ENCODE results near the gene F2RL2.

The F2RL2 gene

GRCh38 chr5:76622973-76623596 is at the start of gene F2RL2:
Gene F2RL2, minus strand, starts transcription at chr5:76623403. Its CDS starts 173 bp downstream, at chr5:76623230.
- no peak within 1 kb of the TSS for H3K4me3 ChIP-seq (ENCODE audit: low read depth, low read length)
- no peak for DNase-seq (ENCODE audit: low read depth)
- TF ChIP-seq CTCF (IDR thresholded peaks at IDR 0.05; ENCODE audit: insufficient read depth, low read depth, low read length, missing control alignments): no peak

- H3K4me3 ChIP-seq (ENCODE audit: low read depth, low read length): no peak overlapping the region
- no peak for DNase-seq (ENCODE audit: low read depth)
- no peak for TF ChIP-seq CTCF (IDR thresholded peaks at IDR 0.05; ENCODE audit: insufficient read depth, low read depth, low read length, missing control alignments)
Measured at GRCh38 chr5:76672242-76672641, 49.0 kb upstream of the F2RL2 start.

- no peak overlapping the region for H3K4me3 ChIP-seq (ENCODE audit: low read depth, low read length)
- TF ChIP-seq CTCF (IDR thresholded peaks at IDR 0.05; ENCODE audit: insufficient read depth, low read depth, low read length, missing control alignments): no peak
- no peak for DNase-seq (ENCODE audit: low read depth)
Measured at GRCh38 chr5:76670508-76670907, 47.3 kb upstream of the F2RL2 start.

GRCh38 chr5:76669245-76669644 is 46.0 kb upstream of the F2RL2 start:
- TF ChIP-seq CTCF (IDR thresholded peaks at IDR 0.05; ENCODE audit: insufficient read depth, low read depth, low read length, missing control alignments): no peak
- no peak for DNase-seq (ENCODE audit: low read depth)
- no peak overlapping the region for H3K4me3 ChIP-seq (ENCODE audit: low read depth, low read length)

- no peak for TF ChIP-seq CTCF (IDR thresholded peaks at IDR 0.05; ENCODE audit: insufficient read depth, low read depth, low read length, missing control alignments)
- no peak overlapping the region for H3K4me3 ChIP-seq (ENCODE audit: low read depth, low read length)
- DNase-seq (ENCODE audit: low read depth): no peak
Measured at GRCh38 chr5:76667495-76667894, 44.3 kb upstream of the F2RL2 start.

- TF ChIP-seq CTCF (IDR thresholded peaks at IDR 0.05; ENCODE audit: insufficient read depth, low read depth, low read length, missing control alignments): no peak
Measured at GRCh38 chr5:76664079-76664478, 40.9 kb upstream of the F2RL2 start.

GRCh38 chr5:76663573-76663972 is 40.4 kb upstream of the F2RL2 start:
- DNase-seq (ENCODE audit: low read depth): no peak
- TF ChIP-seq CTCF (IDR thresholded peaks at IDR 0.05; ENCODE audit: insufficient read depth, low read depth, low read length, missing control alignments): no peak
- no peak overlapping the region for H3K4me3 ChIP-seq (ENCODE audit: low read depth, low read length)

More at GRCh38 chr5:76664079-76664478, 40.9 kb upstream of the F2RL2 start:
- no peak for DNase-seq (ENCODE audit: low read depth)
- H3K4me3 ChIP-seq (ENCODE audit: low read depth, low read length): no peak overlapping the region

Data from GM12865 (cell line).